Activated T-cell treated with anti-CD3 and anti-CD28 coated beads, Interleukin-2, amount 50 U/mL, for 4 hours (primary cell): ENCODE results near the gene PHLDB2. TPM values are rescaled to one million over a fixed set of nuclear protein-coding genes. Genes with fewer than 3 reads are reported as not detected.

Source experiments
- ATAC-seq, 2 donors: fragments of 200-7000 bp; cut with Tn5 transposase; one replicate each; pipeline ENCODE4 v1.10.0; 2021
- DNase-seq: peaks from one replicate; pipeline ENCODE4 v3.0.0-alpha.2; 2020
- H3K27me3 Mint-ChIP-seq: one replicate; pipeline ENCODE4 v1.8.0; 2021; ENCODE audit warnings: low read depth, mixed read lengths
- H3K36me3 Mint-ChIP-seq: one replicate; pipeline ENCODE4 v1.8.0; 2022; ENCODE audit warnings: mixed read lengths; ENCODE audit not compliant: insufficient read depth
- H3K4me1 Mint-ChIP-seq: one replicate; pipeline ENCODE4 v1.8.0; 2021; ENCODE audit warnings: low read depth, mixed read lengths
- H3K4me3 Mint-ChIP-seq: one replicate; pipeline ENCODE4 v1.8.0; 2021; ENCODE audit warnings: mild to moderate bottlenecking, moderate library complexity, mixed read lengths
- H3K9me3 Mint-ChIP-seq: one replicate; pipeline ENCODE4 v1.8.0; 2021; ENCODE audit warnings: mixed read lengths
- total RNA-seq, 3 donors: library from RNA; stranded (reverse); gene quantifications; one replicate each; pipeline ENCODE4 v1.2.1, GENCODE V29; 2021

The PHLDB2 gene
- total RNA-seq, 3 donors from 2014 or later: 0.66 to 0.82 (median 0.76) TPM

- no peak for ATAC-seq
- H3K9me3 Mint-ChIP-seq: no peaks in the 10 kb centered on the region
- H3K36me3 Mint-ChIP-seq: no peaks in the 10 kb centered on the region
Observed at GRCh38 chr3:111829023-111829422, 30.0 kb upstream of the PHLDB2 start.

GRCh38 chr3:111831840-111832239 lies 27.2 kb upstream of the PHLDB2 start:
- no peaks in the 10 kb centered on the region for H3K27me3 Mint-ChIP-seq
- no peak for DNase-seq
- no peaks in the 10 kb centered on the region for H3K9me3 Mint-ChIP-seq

More at GRCh38 chr3:111829023-111829422, 30.0 kb upstream of the PHLDB2 start:
- H3K27me3 Mint-ChIP-seq: no peaks in the 10 kb centered on the region
- no peak overlapping the region for H3K4me3 Mint-ChIP-seq
- no peak for DNase-seq
- H3K4me1 Mint-ChIP-seq: peaks cover 8% of the 10 kb centered on the region

GRCh38 chr3:111837112-111837511 lies 22.0 kb upstream of the PHLDB2 start:
- Mint-ChIP-seq H3K27me3 (no peaks in the 10 kb centered on the region), H3K36me3 (no peaks in the 10 kb centered on the region), H3K4me1 (peaks cover under 1% of the 10 kb centered on the region), H3K9me3 (no peaks in the 10 kb centered on the region), H3K4me3 (no peak overlapping the region)
- DNase-seq (no peak), ATAC-seq (no peak)

More at GRCh38 chr3:111831840-111832239, 27.2 kb upstream of the PHLDB2 start:
- Mint-ChIP-seq H3K36me3 (no peaks in the 10 kb centered on the region), H3K4me3 (no peak overlapping the region), H3K4me1 (peaks cover 5% of the 10 kb centered on the region)
- peak; percentile 27 to 35 for ATAC-seq

GRCh38 chr3:111838133-111838532 lies 20.9 kb upstream of the PHLDB2 start:
- Mint-ChIP-seq H3K36me3 (no peaks in the 10 kb centered on the region), H3K4me1 (no peaks in the 10 kb centered on the region), H3K9me3 (no peaks in the 10 kb centered on the region), H3K4me3 (no peak overlapping the region), H3K27me3 (no peaks in the 10 kb centered on the region)
- no peak for DNase-seq
- ATAC-seq: no peak

- Mint-ChIP-seq H3K4me1 (no peaks in the 10 kb centered on the region), H3K27me3 (peaks cover 5% of the 10 kb centered on the region), H3K9me3 (no peaks in the 10 kb centered on the region), H3K4me3 (no peak overlapping the region), H3K36me3 (no peaks in the 10 kb centered on the region)
- ATAC-seq (no peak), DNase-seq (no peak)
Observed at GRCh38 chr3:111846039-111846438, 13.0 kb upstream of the PHLDB2 start.

- ATAC-seq: no peak
- Mint-ChIP-seq H3K4me3 (no peak overlapping the region), H3K36me3 (no peaks in the 10 kb centered on the region), H3K27me3 (peaks cover 5% of the 10 kb centered on the region), H3K4me1 (peaks cover 6% of the 10 kb centered on the region), H3K9me3 (no peaks in the 10 kb centered on the region)
- DNase-seq: no peak
Observed at GRCh38 chr3:111846717-111847116, 12.3 kb upstream of the PHLDB2 start.

GRCh38 chr3:111848283-111848682 lies 10.8 kb upstream of the PHLDB2 start:
- Mint-ChIP-seq H3K36me3 (no peaks in the 10 kb centered on the region), H3K27me3 (peaks cover 5% of the 10 kb centered on the region), H3K9me3 (no peaks in the 10 kb centered on the region), H3K4me1 (peaks cover 7% of the 10 kb centered on the region), H3K4me3 (no peak overlapping the region)
- ATAC-seq (no peak), DNase-seq (no peak)

- no peak for ATAC-seq
- no peak overlapping the region for H3K4me3 Mint-ChIP-seq
- H3K4me1 Mint-ChIP-seq: peaks cover 7% of the 10 kb centered on the region
- no peak for DNase-seq
- H3K9me3 Mint-ChIP-seq: no peaks in the 10 kb centered on the region
- no peaks in the 10 kb centered on the region for H3K36me3 Mint-ChIP-seq
- peaks cover 5% of the 10 kb centered on the region for H3K27me3 Mint-ChIP-seq
Observed at GRCh38 chr3:111848778-111849177, 10.3 kb upstream of the PHLDB2 start.

GRCh38 chr3:111850537-111850936 lies 8.5 kb upstream of the PHLDB2 start:
- no peak for DNase-seq
- Mint-ChIP-seq H3K36me3 (no peaks in the 10 kb centered on the region), H3K9me3 (no peaks in the 10 kb centered on the region), H3K27me3 (no peaks in the 10 kb centered on the region), H3K4me1 (peaks cover 7% of the 10 kb centered on the region), H3K4me3 (no peak overlapping the region)
- ATAC-seq: no peak

- ATAC-seq: no peak
- Mint-ChIP-seq H3K27me3 (peaks cover 3% of the 10 kb centered on the region), H3K4me1 (peaks cover 7% of the 10 kb centered on the region), H3K9me3 (no peaks in the 10 kb centered on the region), H3K36me3 (no peaks in the 10 kb centered on the region), H3K4me3 (no peak overlapping the region)
- no peak for DNase-seq
Observed at GRCh38 chr3:111851511-111851954, 7.5 kb upstream of the PHLDB2 start.

- Mint-ChIP-seq H3K4me1 (peaks cover 7% of the 10 kb centered on the region), H3K36me3 (no peaks in the 10 kb centered on the region)
Observed at GRCh38 chr3:111852540-111852939, 6.5 kb upstream of the PHLDB2 start.

GRCh38 chr3:111853068-111853467 lies 6.0 kb upstream of the PHLDB2 start:
- Mint-ChIP-seq H3K36me3 (no peaks in the 10 kb centered on the region), H3K4me3 (no peak overlapping the region), H3K27me3 (peaks cover 11% of the 10 kb centered on the region), H3K9me3 (no peaks in the 10 kb centered on the region), H3K4me1 (peaks cover 7% of the 10 kb centered on the region)
- DNase-seq: no peak
- ATAC-seq: no peak

More at GRCh38 chr3:111852540-111852939, 6.5 kb upstream of the PHLDB2 start:
- DNase-seq: no peak
- Mint-ChIP-seq H3K9me3 (no peaks in the 10 kb centered on the region), H3K27me3 (peaks cover 7% of the 10 kb centered on the region), H3K4me3 (no peak overlapping the region)
- no peak for ATAC-seq

- Mint-ChIP-seq H3K36me3 (no peaks in the 10 kb centered on the region), H3K27me3 (peaks cover 15% of the 10 kb centered on the region), H3K4me1 (peaks cover 15% of the 10 kb centered on the region), H3K9me3 (no peaks in the 10 kb centered on the region), H3K4me3 (no peak overlapping the region)
- DNase-seq (no peak), ATAC-seq (no peak)
Observed at GRCh38 chr3:111854990-111855389, 4.1 kb upstream of the PHLDB2 start.

- no peak for ATAC-seq
- Mint-ChIP-seq H3K4me3 (no peak overlapping the region), H3K36me3 (no peaks in the 10 kb centered on the region), H3K27me3 (peaks cover 25% of the 10 kb centered on the region), H3K4me1 (peaks cover 21% of the 10 kb centered on the region), H3K9me3 (no peaks in the 10 kb centered on the region)
- DNase-seq: no peak
Observed at GRCh38 chr3:111856501-111856900, 2.6 kb upstream of the PHLDB2 start.

- Mint-ChIP-seq H3K4me1 (peaks cover 17% of the 10 kb centered on the region), H3K27me3 (peaks cover 30% of the 10 kb centered on the region), H3K36me3 (no peaks in the 10 kb centered on the region), H3K9me3 (no peaks in the 10 kb centered on the region), H3K4me3 (no peak overlapping the region)
- DNase-seq (no peak), ATAC-seq (no peak)
Observed at GRCh38 chr3:111857474-111857873, 1.6 kb upstream of the PHLDB2 start.

- peaks cover 32% of the 10 kb centered on the region for H3K27me3 Mint-ChIP-seq
Observed at GRCh38 chr3:111858642-111859041, 423 bp upstream of the PHLDB2 start.

More at GRCh38 chr3:111858642-111859041, 423 bp upstream of the PHLDB2 start:
- Mint-ChIP-seq H3K4me3 (peak overlapping the region; percentile 84), H3K36me3 (no peaks in the 10 kb centered on the region), H3K9me3 (no peaks in the 10 kb centered on the region), H3K4me1 (peaks cover 17% of the 10 kb centered on the region)
- ATAC-seq (no peak), DNase-seq (no peak)
